CD4-positive, alpha-beta T cell treated with Interleukin-6 for 4 hours (primary cell): ENCODE results near the gene GPR27.

ENCODE experiments used
- DNase-seq: peaks from one replicate; pipeline ENCODE4 v3.0.0-alpha.2; 2020; ENCODE audit warnings: mixed read lengths

The GPR27 gene, protein sequence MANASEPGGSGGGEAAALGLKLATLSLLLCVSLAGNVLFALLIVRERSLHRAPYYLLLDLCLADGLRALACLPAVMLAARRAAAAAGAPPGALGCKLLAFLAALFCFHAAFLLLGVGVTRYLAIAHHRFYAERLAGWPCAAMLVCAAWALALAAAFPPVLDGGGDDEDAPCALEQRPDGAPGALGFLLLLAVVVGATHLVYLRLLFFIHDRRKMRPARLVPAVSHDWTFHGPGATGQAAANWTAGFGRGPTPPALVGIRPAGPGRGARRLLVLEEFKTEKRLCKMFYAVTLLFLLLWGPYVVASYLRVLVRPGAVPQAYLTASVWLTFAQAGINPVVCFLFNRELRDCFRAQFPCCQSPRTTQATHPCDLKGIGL

DNA sequence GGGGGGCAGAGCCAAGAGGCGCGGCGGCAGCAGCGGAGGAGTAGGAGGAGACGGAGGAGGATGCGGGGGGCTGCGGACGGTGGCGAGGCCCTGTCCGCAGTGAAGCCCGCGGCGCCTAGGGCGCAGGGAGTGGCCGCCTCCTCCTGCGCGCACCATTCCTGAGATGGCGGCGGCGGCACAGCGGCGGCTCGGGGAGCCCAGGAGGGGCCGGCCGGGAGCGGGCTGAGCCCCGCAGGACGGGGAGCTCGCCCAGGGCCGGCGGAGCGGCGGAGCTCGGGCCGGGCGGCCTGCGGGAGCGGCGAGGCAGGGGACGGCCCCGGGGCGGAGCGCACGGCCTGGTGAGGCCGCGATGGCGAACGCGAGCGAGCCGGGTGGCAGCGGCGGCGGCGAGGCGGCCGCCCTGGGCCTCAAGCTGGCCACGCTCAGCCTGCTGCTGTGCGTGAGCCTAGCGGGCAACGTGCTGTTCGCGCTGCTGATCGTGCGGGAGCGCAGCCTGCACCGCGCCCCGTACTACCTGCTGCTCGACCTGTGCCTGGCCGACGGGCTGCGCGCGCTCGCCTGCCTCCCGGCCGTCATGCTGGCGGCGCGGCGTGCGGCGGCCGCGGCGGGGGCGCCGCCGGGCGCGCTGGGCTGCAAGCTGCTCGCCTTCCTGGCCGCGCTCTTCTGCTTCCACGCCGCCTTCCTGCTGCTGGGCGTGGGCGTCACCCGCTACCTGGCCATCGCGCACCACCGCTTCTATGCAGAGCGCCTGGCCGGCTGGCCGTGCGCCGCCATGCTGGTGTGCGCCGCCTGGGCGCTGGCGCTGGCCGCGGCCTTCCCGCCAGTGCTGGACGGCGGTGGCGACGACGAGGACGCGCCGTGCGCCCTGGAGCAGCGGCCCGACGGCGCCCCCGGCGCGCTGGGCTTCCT lies at the start of gene GPR27:
Gene GPR27, plus strand, starts transcription at position 155 of the 909 bp plus-strand sequence. Its CDS starts 195 bp downstream, at position 350.
- peak; percentile 20 for DNase-seq

GRCh38 chr3:71704915-71705314 lies 48.7 kb upstream of the GPR27 start:
- no peak for DNase-seq

DNA sequence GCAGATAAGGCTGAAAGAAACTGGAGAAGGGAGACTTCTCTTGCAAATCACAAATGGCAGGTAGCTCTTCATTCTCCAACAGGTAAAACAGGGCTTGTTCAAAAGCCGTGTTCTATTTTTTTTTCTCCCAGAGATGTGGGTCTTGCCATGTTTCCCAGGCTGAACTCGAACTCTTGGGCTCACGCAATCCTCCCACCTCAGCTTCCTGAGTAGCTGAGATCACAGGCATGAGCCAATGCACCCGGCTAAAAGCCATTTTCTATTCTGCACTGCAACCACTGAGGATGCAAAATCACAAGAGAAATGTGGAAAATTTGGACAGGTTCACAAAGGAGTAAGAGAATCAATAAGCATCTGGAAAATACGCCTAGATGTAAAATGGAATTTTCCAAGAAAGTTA lies 48.0 kb upstream of the GPR27 start:
- DNase-seq, result no peak

GRCh38 chr3:71707595-71707994 lies 46.1 kb upstream of the GPR27 start:
- no peak for DNase-seq

GRCh38 chr3:71708476-71709105 lies 45.1 kb upstream of the GPR27 start:
- no peak for DNase-seq

- DNase-seq, result peak; percentile 26
Measured at GRCh38 chr3:71709908-71710511, 43.6 kb upstream of the GPR27 start.

GRCh38 chr3:71710906-71711494 lies 42.7 kb upstream of the GPR27 start:
- DNase-seq, result no peak

DNA sequence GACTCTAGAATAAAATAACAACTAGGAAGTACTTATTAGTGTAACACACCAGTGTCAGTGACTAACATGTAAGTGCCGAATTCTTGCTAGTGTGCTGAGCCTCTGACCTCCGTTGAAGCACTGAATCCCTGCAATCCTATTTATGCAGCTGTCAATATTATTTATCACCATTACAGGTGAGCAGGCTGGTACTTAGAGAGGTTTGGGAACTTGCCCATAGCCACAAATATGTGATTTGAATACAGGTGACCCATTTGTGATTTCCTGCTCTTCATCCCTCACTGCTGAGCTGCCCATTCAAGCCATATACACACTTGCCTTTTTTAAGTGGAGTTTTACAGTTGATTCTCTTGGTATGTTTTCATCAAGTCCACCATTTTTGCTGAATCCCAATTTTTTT lies 40.6 kb upstream of the GPR27 start:
- DNase-seq, result no peak

DNA sequence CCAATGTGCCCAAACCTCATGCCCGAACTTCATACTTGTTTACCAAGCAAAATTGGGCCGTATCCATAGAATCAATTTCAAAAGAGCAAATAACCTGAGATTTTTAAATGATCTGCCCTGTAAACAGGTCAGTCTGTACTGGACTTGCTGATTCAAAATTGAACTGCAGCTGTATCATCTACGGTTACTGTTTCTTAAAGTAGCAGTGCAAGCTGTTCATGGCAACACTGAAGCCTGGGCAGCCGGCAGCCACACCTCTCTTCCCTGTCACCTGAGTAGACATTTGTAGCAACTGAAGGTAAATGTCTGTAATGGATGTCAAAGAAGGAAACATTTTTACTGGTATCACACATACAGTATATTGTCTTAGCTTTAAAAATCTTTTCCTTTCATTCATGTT lies 39.1 kb upstream of the GPR27 start:
- DNase-seq, result no peak

DNA sequence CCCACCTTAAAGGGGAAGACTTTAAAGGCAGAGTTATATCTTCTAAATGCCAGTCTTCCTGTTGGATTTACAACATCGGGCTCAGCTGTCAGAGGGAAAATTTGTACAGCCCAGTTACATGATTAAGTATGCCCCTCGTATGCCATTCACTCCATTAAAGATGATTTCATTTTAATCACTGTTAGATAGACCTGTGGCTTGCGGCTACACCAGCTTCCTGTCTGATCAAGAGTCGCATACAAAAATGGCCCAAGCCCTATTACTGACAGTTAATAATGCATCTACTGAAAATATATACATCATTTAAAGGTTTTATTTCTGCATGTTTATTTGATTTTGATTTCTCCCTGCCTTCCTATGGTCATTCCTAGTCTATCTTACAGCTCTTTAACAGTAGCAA lies 35.6 kb upstream of the GPR27 start:
- peak; percentile 54 for DNase-seq

GRCh38 chr3:71721002-71721401 lies 32.7 kb upstream of the GPR27 start:
- DNase-seq, result no peak

DNA sequence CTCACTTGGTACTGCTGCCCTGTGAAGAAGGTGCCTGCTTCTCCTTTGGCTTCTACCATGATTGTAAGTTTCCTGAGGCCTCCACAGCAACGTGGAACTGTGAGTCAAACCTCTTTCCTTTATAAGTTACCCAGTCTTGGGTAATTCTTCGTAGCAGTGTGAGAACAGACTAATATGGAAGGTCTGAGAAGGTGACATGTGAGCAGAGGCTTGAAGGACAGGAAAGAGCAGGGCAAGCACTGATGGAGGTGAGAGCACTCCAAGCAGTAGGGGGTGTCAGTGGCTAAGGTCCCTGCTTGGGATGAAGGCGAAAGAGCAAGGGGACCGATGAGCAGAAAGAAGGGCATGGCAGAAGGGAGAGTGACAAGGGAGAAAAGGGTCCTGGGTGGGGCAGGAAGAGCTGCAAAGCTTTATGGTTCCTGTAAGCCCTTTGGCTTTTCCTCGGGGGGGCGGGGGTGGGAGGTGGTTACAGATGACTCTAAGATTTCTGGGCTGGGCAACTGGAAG lies 32.0 kb upstream of the GPR27 start:
- DNase-seq, result peak; percentile 74

DNA sequence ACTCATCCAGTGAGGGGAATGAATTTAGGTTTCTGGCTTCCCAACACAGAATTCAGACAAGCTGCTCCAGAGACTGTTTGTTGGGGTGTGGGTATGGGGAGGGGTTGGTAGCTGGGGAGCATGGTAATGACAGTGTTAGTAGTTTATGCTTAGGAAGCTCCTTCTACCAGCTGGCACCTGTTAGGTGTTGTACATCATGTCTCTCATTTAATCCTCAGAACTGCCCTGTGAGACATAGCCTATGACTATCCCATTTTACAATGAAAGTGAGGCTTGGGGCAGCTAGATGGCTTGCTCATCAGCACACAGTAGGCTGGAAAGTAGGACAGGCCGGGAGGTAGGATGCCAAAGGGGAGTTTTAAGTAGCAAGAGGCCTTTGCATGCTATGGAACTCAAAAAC lies 31.0 kb upstream of the GPR27 start:
- no peak for DNase-seq

DNA sequence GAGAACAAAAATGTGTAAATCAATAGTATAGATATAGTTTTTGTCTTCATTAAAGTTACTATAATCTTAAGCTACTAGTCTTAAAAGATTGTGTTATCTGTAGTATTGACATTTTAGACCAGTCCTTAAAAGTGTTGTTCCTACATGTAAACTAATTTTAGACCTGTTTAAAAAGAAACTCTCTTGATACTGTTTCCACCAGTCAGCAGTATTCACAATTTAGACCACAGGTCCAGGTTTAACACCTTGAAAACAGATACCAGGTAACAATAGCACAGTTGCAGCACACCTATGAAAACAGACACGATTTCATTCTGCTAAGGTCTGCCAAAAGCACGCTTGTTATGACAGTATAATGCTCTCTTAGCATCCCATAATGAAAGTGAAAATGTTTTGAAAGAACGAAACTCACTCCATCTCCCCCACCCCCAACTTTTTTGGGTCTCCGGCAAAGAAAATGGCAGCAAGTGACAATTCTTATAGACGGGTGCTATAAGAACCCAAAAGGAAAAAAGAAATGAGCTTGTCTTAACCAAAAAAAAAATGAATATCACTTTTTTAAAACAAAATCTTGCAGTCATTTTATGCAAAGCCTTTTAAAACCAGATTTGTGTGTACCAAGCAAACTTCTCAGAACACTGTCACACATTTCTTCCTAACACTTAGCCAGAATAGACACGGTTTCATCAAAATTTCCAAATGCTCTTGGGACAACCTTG lies 30.0 kb upstream of the GPR27 start:
- peak; percentile 73 for DNase-seq

GRCh38 chr3:71724171-71724453 lies 29.5 kb upstream of the GPR27 start:
- no peak for DNase-seq

DNA sequence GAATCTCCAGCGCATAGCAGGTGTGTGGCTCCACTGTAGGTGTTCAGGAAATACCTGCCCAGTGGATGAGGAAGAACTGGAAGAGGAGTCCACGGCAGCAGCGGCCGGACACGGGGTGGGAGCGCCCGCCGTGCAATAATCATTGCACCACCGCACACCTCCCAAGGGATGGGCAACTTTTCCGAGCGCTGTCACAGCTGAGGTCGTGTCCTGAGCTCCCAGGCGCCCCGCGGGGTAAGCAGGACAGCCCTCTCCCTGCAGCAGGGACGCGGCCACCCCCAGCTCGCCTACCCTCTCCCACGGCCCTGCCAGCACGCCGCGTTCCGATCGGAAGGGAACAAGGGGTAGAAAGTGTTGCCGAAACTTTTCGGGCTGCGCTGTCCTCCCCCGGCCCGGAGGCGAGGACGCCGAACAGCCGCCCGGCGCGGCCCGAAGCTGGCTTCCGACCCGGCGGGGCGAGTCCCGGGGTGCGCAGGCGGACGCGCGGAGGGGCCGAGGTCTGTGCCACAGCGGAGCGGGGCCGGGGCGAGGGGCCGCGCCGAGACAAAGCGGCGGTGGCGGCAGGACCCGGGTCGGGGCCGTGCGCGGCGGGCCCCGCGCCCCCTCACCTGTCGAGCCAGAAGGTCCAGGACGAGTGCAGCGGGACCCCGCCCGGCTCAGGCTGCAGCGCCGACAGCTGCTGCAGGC lies 28.9 kb upstream of the GPR27 start:
- DNase-seq, result peak; percentile 38

DNA sequence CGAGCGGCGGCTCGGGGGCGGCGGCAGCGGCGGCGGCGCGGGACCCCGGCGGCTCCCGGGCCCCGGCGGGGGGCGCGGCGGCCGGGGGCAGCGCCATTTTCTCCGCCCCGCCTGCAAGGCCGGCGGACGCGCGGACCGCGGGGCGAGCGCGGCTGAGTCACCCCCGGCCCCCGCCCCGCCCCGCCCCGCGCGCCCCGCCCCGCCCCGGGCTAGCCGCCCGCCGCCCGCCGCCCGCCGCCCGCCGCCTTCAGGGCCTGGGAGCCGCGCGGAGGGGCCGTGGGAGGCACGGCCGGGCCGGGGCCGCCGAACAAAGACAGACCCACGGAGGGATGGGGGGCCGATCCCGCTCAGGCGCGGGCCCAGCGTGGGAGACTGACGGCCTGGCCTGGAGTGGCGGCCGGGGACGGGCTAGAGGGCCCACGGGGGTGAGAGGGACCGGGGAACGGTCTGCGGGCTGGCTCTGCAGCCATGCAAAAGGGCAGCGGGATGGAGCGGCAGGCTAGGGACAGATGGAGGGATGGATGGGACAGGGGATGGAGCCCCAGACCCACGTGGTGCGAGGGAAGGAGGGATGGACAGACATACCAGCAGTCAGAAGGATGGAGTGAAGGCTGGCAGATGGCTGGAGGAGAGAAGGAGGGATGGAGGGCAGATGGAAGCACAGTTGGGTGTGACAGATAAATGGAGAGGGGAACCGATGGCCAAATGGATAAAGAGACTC lies 28.2 kb upstream of the GPR27 start, which contains the start of gene EIF4E3:
Gene EIF4E3, minus strand, starts transcription at position 132 of the 721 bp plus-strand sequence. Its CDS starts 35 bp downstream, at position 97.
- DNase-seq, result peak; percentile 63

DNA sequence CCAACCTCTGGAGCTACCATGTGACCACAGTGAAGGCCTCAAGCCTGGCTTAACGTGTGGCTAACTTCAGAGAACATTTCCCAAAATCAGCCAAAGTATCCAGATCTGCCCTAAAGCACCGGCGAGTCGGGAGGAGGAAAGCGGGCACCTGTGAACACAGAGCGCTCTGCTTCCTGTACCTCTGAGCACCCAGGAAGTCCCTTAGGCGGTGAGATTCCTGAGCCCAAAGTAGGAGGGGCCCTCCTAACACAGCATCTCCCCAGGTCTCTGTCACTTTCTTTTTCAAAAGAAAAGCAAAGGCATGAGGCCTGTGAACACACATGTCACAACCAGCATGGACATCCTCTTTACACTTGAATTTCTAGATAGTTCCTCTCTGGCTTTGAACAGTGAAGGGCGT lies 27.5 kb upstream of the GPR27 start:
- DNase-seq, result peak; percentile 73

- DNase-seq, result no peak
Measured at GRCh38 chr3:71728632-71729342, 24.9 kb upstream of the GPR27 start.

GRCh38 chr3:71732637-71733036 lies 21.0 kb upstream of the GPR27 start:
- DNase-seq, result no peak
